HG03159 (cell line): Measurements from ENCODE around the gene PHYHD1.

Experiments
- ATAC-seq: cut with Tn5 transposase; IDR thresholded peaks from one replicate; pipeline ENCODE4 v1.9.1; 2021; ENCODE audit warnings: mild to moderate bottlenecking, moderate library complexity; ENCODE audit not compliant: unreplicated experiment

Gene PHYHD1

GRCh38 chr9:128920381-128921058 is at the start of gene PHYHD1:
PHYHD1 (plus strand) TSS chr9:128920982; CDS start chr9:128922324, 1,342 bp downstream.
- ATAC-seq: no peak

- no peak for ATAC-seq
These were observed 42.9 kb upstream of the PHYHD1 start for GRCh38 chr9:128877852-128878251.

- ATAC-seq: peak; percentile 89
These were observed 38.7 kb upstream of the PHYHD1 start, which contains the start of the genes KYAT1 and LRRC8A for GRCh38 chr9:128881884-128882676. KYAT1 (minus strand) TSS chr9:128881950; CDS start chr9:128845405, 36,545 bp downstream. LRRC8A (plus strand) TSS chr9:128882133; CDS start chr9:128907165, 25,032 bp downstream.

GRCh38 chr9:128882677-128883603 is 37.8 kb upstream of the PHYHD1 start:
- no peak for ATAC-seq

GRCh38 chr9:128884164-128884563 is 36.6 kb upstream of the PHYHD1 start:
- no peak for ATAC-seq

- no peak for ATAC-seq
These were observed 35.4 kb upstream of the PHYHD1 start for GRCh38 chr9:128885376-128885775.

GRCh38 chr9:128885798-128886197 is 35.0 kb upstream of the PHYHD1 start:
- no peak for ATAC-seq

GRCh38 chr9:128886211-128886891 is 34.4 kb upstream of the PHYHD1 start:
- ATAC-seq: no peak

- no peak for ATAC-seq
These were observed 33.7 kb upstream of the PHYHD1 start for GRCh38 chr9:128887049-128887448.

- ATAC-seq: no peak
These were observed 32.9 kb upstream of the PHYHD1 start for GRCh38 chr9:128887914-128888350.

- no peak for ATAC-seq
These were observed 29.2 kb upstream of the PHYHD1 start for GRCh38 chr9:128891321-128892220.

- ATAC-seq: no peak
These were observed 28.4 kb upstream of the PHYHD1 start for GRCh38 chr9:128892221-128892921.

- ATAC-seq: no peak
These were observed 27.4 kb upstream of the PHYHD1 start for GRCh38 chr9:128893354-128893753.

GRCh38 chr9:128894764-128895163 is 26.0 kb upstream of the PHYHD1 start:
- no peak for ATAC-seq

GRCh38 chr9:128895556-128895955 is 25.2 kb upstream of the PHYHD1 start:
- no peak for ATAC-seq

GRCh38 chr9:128898382-128898781 is 22.4 kb upstream of the PHYHD1 start:
- no peak for ATAC-seq

- no peak for ATAC-seq
These were observed 21.8 kb upstream of the PHYHD1 start for GRCh38 chr9:128898845-128899565.
